Measurements from ENCODE around the gene MYO3A. TPM values are rescaled to one million over a fixed set of nuclear protein-coding genes. Genes with fewer than 3 reads are reported as not detected.

Gene MYO3A
- total RNA-seq, 4 donors from 2014 or later = 0.17 to 0.19 TPM; not detected in 2

GRCh38 chr10:25952857-25953256 lies 18.8 kb downstream of the MYO3A start:
- no peak for TF ChIP-seq CTCF (IDR thresholded peaks at IDR 0.05; ENCODE audit: low read depth)

- no peak for TF ChIP-seq CTCF (IDR thresholded peaks at IDR 0.05; ENCODE audit: low read depth)
Observed at GRCh38 chr10:25954851-25955250, 20.8 kb downstream of the MYO3A start.

DNA sequence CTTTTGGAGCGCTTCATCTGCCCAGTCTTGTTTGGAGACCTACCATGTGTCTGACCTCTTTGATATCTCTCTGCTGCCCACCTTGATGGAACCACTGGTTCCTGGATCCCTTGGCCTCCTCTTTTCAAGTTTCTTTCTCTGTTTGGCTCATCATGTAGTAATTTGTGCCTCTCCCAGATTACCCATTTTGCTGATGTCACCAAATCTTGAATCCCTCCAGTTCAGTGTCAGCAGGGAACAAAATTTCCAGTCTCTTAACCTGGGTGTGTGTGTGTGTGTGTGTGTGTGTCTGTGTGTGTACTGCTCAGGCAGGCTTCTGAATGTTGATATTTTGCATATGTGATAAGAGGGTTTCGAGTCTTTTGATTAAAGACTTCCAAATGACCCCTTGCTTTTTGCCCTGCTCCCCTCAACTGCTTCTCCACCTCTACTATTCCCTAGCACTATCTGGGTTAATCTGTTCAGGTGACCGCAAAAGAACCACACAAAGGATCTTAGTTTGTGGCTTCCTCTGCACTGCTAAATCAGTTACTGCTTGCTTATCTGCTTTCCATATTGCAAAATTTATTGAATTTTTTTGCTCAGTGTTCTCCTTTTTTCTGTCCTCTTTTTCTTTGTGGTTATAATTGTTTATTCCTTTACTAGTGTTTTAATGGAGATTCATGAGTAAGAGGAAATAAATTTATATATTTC lies 25.7 kb downstream of the MYO3A start:
- no peak for TF ChIP-seq CTCF (IDR thresholded peaks at IDR 0.05; ENCODE audit: low read depth)

DNA sequence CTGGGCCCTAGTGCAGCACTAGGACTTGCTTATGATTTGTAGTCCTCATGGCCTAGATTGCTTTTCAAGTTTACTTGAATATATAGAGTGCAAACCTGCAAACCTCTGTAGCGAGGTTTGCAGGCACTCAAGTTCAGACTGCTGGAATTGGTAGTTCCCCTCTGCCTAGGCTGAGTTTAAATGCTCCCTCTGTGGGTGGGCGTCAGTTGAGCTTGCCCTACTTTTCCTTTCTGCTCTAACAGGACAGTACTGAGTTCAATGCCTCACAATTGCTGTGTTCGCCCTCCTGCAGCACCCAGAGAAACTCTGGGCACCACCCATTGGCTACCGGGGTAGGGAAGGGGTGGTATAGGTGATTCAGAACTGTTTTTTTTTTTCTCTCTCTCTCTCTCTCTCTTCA lies 31.6 kb downstream of the MYO3A start:
- no peak for TF ChIP-seq CTCF (IDR thresholded peaks at IDR 0.05; ENCODE audit: low read depth)

- no peak for TF ChIP-seq CTCF (IDR thresholded peaks at IDR 0.05; ENCODE audit: low read depth)
Observed at GRCh38 chr10:25966844-25967243, 32.8 kb downstream of the MYO3A start.

DNA sequence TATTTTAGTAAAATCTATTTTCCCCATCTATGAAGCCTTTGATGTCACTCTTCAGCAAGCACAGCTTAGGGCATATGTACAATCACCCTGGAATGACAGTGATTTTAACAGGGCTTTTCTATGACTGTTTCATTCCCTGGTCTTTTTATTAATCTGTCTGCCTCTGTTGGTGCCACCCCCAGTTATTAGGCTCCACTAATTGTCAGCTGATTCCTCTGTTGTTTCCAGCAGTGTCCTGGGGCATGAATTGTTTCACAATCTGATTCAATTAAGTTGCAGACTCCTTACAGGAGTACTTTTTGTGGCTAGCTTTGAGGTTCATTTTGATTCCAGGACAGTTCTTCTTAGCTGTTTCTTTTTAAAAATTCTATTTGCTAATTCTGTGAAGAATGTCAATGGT lies 38.6 kb downstream of the MYO3A start:
- TF ChIP-seq CTCF (IDR thresholded peaks at IDR 0.05; ENCODE audit: low read depth) = no peak

DNA sequence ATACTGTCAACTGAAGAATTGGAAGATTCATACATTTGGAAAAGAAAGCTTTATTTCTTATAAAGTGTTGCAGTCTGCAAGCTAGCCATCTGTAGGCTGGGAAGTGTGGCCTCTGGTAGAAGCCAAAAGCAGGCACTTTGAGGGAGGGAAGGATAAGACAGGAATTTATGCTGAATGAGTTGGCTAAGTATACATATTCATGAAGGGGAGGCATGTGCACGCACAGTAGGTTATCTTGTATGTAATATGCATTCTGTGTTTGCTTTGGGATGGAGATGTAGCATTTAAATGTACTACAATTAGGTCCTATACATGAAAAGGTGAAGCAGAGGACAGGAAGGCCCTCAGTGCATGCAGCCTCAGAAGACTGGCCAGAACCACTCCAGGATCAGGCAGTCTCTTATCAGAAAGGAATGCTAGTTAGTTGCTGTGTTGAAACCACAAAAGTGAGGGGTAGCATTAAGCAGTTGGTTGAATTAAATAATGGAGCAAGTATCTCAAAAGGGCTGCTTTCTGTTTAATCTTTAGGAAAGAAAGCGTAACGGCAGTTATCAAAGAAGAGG lies 40.9 kb downstream of the MYO3A start:
- no peak for TF ChIP-seq CTCF (IDR thresholded peaks at IDR 0.05; ENCODE audit: low read depth)

Measured in subcutaneous adipose tissue (tissue), 4 donors.